PC-3 (cell line): ENCODE results near the gene VASN.

Source experiments
- CTCF ChIP-seq: fragments of 300-600 bp; sonication (generic); conservative IDR thresholded peaks from 2 replicates; pipeline ENCODE4 v1.5.1; 2017; ENCODE audit warnings: antibody characterized with exemption, low read depth, mild to moderate bottlenecking, low read length
- EZH2 ChIP-seq: fragments of 300-600 bp; sonication (generic); IDR thresholded peaks from one replicate; pipeline ENCODE4 v1.6.1; 2017; ENCODE audit warnings: antibody characterized with exemption, mild to moderate bottlenecking, low read length; ENCODE audit not compliant: unreplicated experiment
- EZH2phosphoT487 ChIP-seq: fragments of 300-600 bp; sonication (generic); IDR thresholded peaks from 2 replicates; pipeline ENCODE4 v1.6.1; 2018; ENCODE audit warnings: mild to moderate bottlenecking, antibody characterized with exemption, low read length, borderline replicate concordance

GRCh38 chr16:4334724-4335495 lies 36.7 kb upstream of the VASN start:
- no peak for TF ChIP-seq EZH2phosphoT487
- no peak for TF ChIP-seq CTCF
- TF ChIP-seq EZH2, result no peak
